B cell (primary cell): ENCODE measurements around the gene KCNK1. TPM values are rescaled to one million over a fixed set of nuclear protein-coding genes. Genes with fewer than 3 reads are reported as not detected.

Experiments used
- ATAC-seq: fragments of 200-7000 bp; cut with Tn5 transposase; one replicate; pipeline ENCODE4 v1.10.0; 2021; ENCODE audit warnings: low read depth, mild to moderate bottlenecking, moderate number of reproducible peaks, moderate library complexity
- CTCF ChIA-PET: fragments of 350-600 bp; sonication (Branson Sonifier 250); formaldehyde crosslinking; loops from one replicate; lab custom pipeline; 2021; ENCODE audit warnings: antibody characterized with exemption, inconsistent platforms; lab: Charles Lee
- POLR2A ChIA-PET: fragments of 350-600 bp; sonication (Branson Sonifier 250); formaldehyde crosslinking; loops from one replicate; lab custom pipeline; 2021; ENCODE audit warnings: antibody characterized with exemption; lab: Charles Lee
- DNase-seq: peaks from one replicate; pipeline ENCODE4 v3.0.0; 2013
- H2AFZ ChIP-seq: 2 replicates; pipeline ENCODE4 v1.6.1; 2012; ENCODE audit warnings: mild to moderate bottlenecking, low read depth, low read length; ENCODE audit not compliant: insufficient read depth, poor library complexity, severe bottlenecking
- H3K27ac ChIP-seq, 2 donors: 1 replicate in 1 of 2; 2 replicates in 1 of 2; pipeline ENCODE4 v1.5.1; 2012 to 2013; ENCODE audit warnings: low read length in 2 of 2, mild to moderate bottlenecking in 2 of 2, moderate library complexity in 1 of 2
- H3K27me3 ChIP-seq, 4 experiments: fragments of 200-600 bp in 1 of 4; sonication (generic) in 1 of 4; replicated peaks in 1 of 4; 1 replicate in 2 of 4; 2 replicates in 2 of 4; pipeline versions ENCODE4 v1.6.1 to v1.7.0; 2013 to 2016; ENCODE audit warnings: low read length in 3 of 4, mild to moderate bottlenecking in 2 of 4, mixed read lengths in 1 of 4, moderate library complexity in 1 of 4; ENCODE audit not compliant: insufficient read depth in 4 of 4, control insufficient read depth in 3 of 4; ENCODE audit errors: control extremely low read depth in 1 of 4
- H3K36me3 ChIP-seq, 2 experiments: replicated peaks in 1 of 2; 1 replicate in 1 of 2; 2 replicates in 1 of 2; pipeline versions ENCODE4 v1.6.1 to v1.7.1; 2013; ENCODE audit warnings: low read length in 1 of 2; ENCODE audit not compliant: insufficient read depth in 2 of 2, control insufficient read depth in 1 of 2; ENCODE audit errors: control extremely low read depth in 1 of 2, extremely low read depth in 1 of 2
- H3K4me1 ChIP-seq, 2 donors: fragments of 200-600 bp in 1 of 2; sonication (generic) in 1 of 2; 1 replicate in 1 of 2; 2 replicates in 1 of 2; pipeline versions ENCODE4 v1.5.1 to v1.6.1; 2013 to 2017; ENCODE audit warnings: low read length in 2 of 2; ENCODE audit not compliant: control insufficient read depth in 2 of 2, insufficient read depth in 2 of 2
- H3K4me2 ChIP-seq: replicated peaks from 2 replicates; pipeline ENCODE3; 2012; ENCODE audit warnings: mild to moderate bottlenecking, low read depth, low read length; ENCODE audit not compliant: poor library complexity, severe bottlenecking
- H3K4me3 ChIP-seq, 5 experiments: fragments of 200-600 bp in 1 of 5; sonication (generic) in 1 of 5; 1 replicate in 3 of 5; 2 replicates in 2 of 5; pipeline versions ENCODE4 v1.5.1 to v1.7.0; 2011 to 2016; ENCODE audit warnings: low read length in 4 of 5, mild to moderate bottlenecking in 4 of 5, low read depth in 2 of 5, control low read depth in 1 of 5, moderate library complexity in 1 of 5; ENCODE audit not compliant: insufficient read depth in 1 of 5; ENCODE audit errors: control extremely low read depth in 1 of 5, extremely low read depth in 1 of 5
- H3K79me2 ChIP-seq: fragments of 200-600 bp; sonication (generic); one replicate; pipeline ENCODE4 v1.6.0; 2016; ENCODE audit warnings: low read length; ENCODE audit not compliant: control insufficient read depth, insufficient read depth
- H3K9ac ChIP-seq: fragments of 200-600 bp; sonication (generic); 2 replicates; pipeline ENCODE4 v1.6.1; 2017; ENCODE audit warnings: mild to moderate bottlenecking, low read length, moderate library complexity
- H3K9me3 ChIP-seq, 3 donors: one replicate each; pipeline versions ENCODE4 v1.6.1 to v1.7.1; 2013; ENCODE audit warnings: low read length in 2 of 3; ENCODE audit not compliant: control insufficient read depth in 2 of 3, insufficient read depth in 1 of 3; ENCODE audit errors: control extremely low read depth in 1 of 3
- H4K20me1 ChIP-seq: 2 replicates; pipeline ENCODE4 v1.6.0; 2012; ENCODE audit warnings: mild to moderate bottlenecking, low read length; ENCODE audit not compliant: insufficient read depth, control insufficient read depth, poor library complexity, severe bottlenecking
- H3K27ac Mint-ChIP-seq: one replicate; pipeline ENCODE4 v1.8.0; 2021; ENCODE audit warnings: mixed read lengths
- H3K27me3 Mint-ChIP-seq: one replicate; pipeline ENCODE4 v1.8.0; 2021; ENCODE audit warnings: mixed read lengths
- H3K4me1 Mint-ChIP-seq: one replicate; pipeline ENCODE4 v1.8.0; 2021; ENCODE audit warnings: mixed read lengths
- H3K4me3 Mint-ChIP-seq: one replicate; pipeline ENCODE4 v1.8.0; 2021; ENCODE audit warnings: mixed read lengths
- H3K9me3 Mint-ChIP-seq: one replicate; pipeline ENCODE4 v1.8.0; 2022; ENCODE audit warnings: mixed read lengths; ENCODE audit not compliant: insufficient read depth
- EZH2 ChIP-seq: IDR thresholded peaks from 2 replicates; pipeline ENCODE4 v1.6.1; 2012; ENCODE audit warnings: borderline replicate concordance, low read depth, mild to moderate bottlenecking, moderate library complexity, low read length; ENCODE audit not compliant: insufficient read depth, poor library complexity, severe bottlenecking
- WGBS: methylation state at CpG from one replicate; pipeline ENCODE4 v1.1.5; 2013; ENCODE audit warnings: missing lambda C conversion rate; ENCODE audit not compliant: insufficient coverage; 5-methylcytosine and 5-hydroxymethylcytosine counted together
- intact Hi-C: fragments of 100-400 bp; cut with micrococcal nuclease; formaldehyde crosslinking; loops from one replicate; pipeline ENCODE4 v1.10.0; 2022
- polyA plus RNA-seq: library from polyadenylated mRNA; depleted of rRNA; stranded (reverse); fragments of >200 nt; gene quantifications from 2 replicates; pipeline ENCODE4 v1.2.3, GENCODE V29; 2012
- total RNA-seq, 2 donors: library from RNA; stranded (reverse); fragments of 120-200 nt in 1 of 2; gene quantifications; 1 replicate in 1 of 2; 2 replicates in 1 of 2; pipeline versions ENCODE4 v1.2.3 to v1.2.4, GENCODE V29; 2013 to 2022
- TF ChIP-seq, protein P1 (sequence below): fragments of 200-600 bp; IDR thresholded peaks from one replicate; pipeline ENCODE4 v1.8.0; 2022; ENCODE audit warnings: antibody characterized with exemption, mild to moderate bottlenecking

The KCNK1 gene
- total and polyA plus RNA-seq, 2 donors (not counting 1 experiment from before 2014, with no cell fraction given) = not detected

DNA sequence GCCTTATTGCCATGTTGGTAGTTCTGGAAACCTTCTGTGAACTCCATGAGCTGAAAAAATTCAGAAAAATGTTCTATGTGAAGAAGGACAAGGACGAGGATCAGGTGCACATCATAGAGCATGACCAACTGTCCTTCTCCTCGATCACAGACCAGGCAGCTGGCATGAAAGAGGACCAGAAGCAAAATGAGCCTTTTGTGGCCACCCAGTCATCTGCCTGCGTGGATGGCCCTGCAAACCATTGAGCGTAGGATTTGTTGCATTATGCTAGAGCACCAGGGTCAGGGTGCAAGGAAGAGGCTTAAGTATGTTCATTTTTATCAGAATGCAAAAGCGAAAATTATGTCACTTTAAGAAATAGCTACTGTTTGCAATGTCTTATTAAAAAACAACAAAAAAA lies 57.4 kb downstream of the KCNK1 start:
- ChIA-PET CTCF (interaction anchor here (0.6 kb wide), 1 partner anchor 120 kb away, joined by 4 read pairs; no protein-coding TSS in a partner anchor), POLR2A (no interaction called here)
- no peak for TF ChIP-seq EZH2
- TF ChIP-seq, protein P1, sequence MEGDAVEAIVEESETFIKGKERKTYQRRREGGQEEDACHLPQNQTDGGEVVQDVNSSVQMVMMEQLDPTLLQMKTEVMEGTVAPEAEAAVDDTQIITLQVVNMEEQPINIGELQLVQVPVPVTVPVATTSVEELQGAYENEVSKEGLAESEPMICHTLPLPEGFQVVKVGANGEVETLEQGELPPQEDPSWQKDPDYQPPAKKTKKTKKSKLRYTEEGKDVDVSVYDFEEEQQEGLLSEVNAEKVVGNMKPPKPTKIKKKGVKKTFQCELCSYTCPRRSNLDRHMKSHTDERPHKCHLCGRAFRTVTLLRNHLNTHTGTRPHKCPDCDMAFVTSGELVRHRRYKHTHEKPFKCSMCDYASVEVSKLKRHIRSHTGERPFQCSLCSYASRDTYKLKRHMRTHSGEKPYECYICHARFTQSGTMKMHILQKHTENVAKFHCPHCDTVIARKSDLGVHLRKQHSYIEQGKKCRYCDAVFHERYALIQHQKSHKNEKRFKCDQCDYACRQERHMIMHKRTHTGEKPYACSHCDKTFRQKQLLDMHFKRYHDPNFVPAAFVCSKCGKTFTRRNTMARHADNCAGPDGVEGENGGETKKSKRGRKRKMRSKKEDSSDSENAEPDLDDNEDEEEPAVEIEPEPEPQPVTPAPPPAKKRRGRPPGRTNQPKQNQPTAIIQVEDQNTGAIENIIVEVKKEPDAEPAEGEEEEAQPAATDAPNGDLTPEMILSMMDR = no peak
- H3K9me3 Mint-ChIP-seq = no peaks in the 10 kb centered on the region
- H3K79me2 ChIP-seq = no peaks in the 10 kb centered on the region
- no peaks in the 10 kb centered on the region for H4K20me1 ChIP-seq
- H3K4me3 Mint-ChIP-seq = no peak overlapping the region
- no peaks in the 10 kb centered on the region for H3K36me3 ChIP-seq
- WGBS = 86% methylated on average over 4 of the region's 5 CpGs
- no peaks in the 10 kb centered on the region for H3K4me1 Mint-ChIP-seq
- no peak overlapping the region for H3K27ac Mint-ChIP-seq
- H3K4me3 ChIP-seq = no peak overlapping the region
- no peak overlapping the region for H2AFZ ChIP-seq
- H3K9me3 ChIP-seq = peaks cover 0 to 3% (median 0%) of the 10 kb centered on the region in 3 donors
- H3K27me3 ChIP-seq = no peaks in the 10 kb centered on the region
- H3K27me3 Mint-ChIP-seq = peaks cover 9% of the 10 kb centered on the region
- no peak for ATAC-seq
- H3K9ac ChIP-seq = no peak overlapping the region
- intact Hi-C loops = no loop called here
- no peaks in the 10 kb centered on the region for H3K4me1 ChIP-seq
- DNase-seq = no peak
- H3K4me2 ChIP-seq = no peak overlapping the region
- H3K27ac ChIP-seq = no peak overlapping the region

DNA sequence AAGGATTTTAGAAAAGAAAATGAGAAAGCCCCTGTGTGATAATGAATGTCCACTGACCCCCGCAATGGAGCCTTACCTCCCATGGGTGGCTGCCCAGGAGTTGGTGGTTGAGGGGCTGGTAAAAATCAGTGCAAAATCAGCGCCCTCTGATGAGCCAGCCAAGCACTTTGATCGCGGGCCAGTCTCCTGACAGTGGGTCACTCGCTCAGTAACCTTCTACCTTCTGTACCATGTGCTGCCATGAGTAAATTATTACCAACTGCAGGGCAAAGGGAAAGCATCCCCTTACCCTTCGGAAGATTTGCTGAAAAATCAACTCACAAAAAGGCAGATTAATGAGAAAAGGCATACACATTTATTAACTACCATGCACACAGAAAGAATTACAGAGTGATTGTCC lies 58.8 kb downstream of the KCNK1 start:
- H3K9ac ChIP-seq = no peak overlapping the region
- intact Hi-C loops = no loop called here
- H4K20me1 ChIP-seq = no peaks in the 10 kb centered on the region
- Mint-ChIP-seq H3K4me1 (no peaks in the 10 kb centered on the region), H3K27ac (no peak overlapping the region), H3K27me3 (peaks cover 9% of the 10 kb centered on the region), H3K9me3 (no peaks in the 10 kb centered on the region), H3K4me3 (no peak overlapping the region)
- ChIA-PET CTCF (no interaction called here), POLR2A (no interaction called here)
- 90% methylated on average over 5 of the region's 6 CpGs for WGBS
- DNase-seq (no peak), ATAC-seq (no peak)
- H3K36me3 ChIP-seq = no peaks in the 10 kb centered on the region
- no peaks in the 10 kb centered on the region for H3K4me1 ChIP-seq
- H2AFZ ChIP-seq = no peak overlapping the region
- no peak overlapping the region for H3K4me3 ChIP-seq
- H3K27ac ChIP-seq = no peak overlapping the region
- H3K79me2 ChIP-seq = no peaks in the 10 kb centered on the region
- no peaks in the 10 kb centered on the region for H3K27me3 ChIP-seq
- TF ChIP-seq, protein P1 = no peak
- TF ChIP-seq EZH2 = no peak
- H3K9me3 ChIP-seq = no peaks in the 10 kb centered on the region
- no peak overlapping the region for H3K4me2 ChIP-seq
